Measurements from ENCODE around the gene AMH. TPM values are rescaled to one million over a fixed set of nuclear protein-coding genes. Genes with fewer than 3 reads are reported as not detected.
"Not testable (repeated sequence)": the region's sequence is repeated elsewhere in the genome, so short reads cannot be mapped to it uniquely, and the experiment has no call there.

The AMH gene
- total RNA-seq (4.0 TPM), polyA plus RNA-seq (ENCODE audit: insufficient read depth in 1 of 8, insufficient read length in 8 of 8, low replicate concordance in 1 of 8) (10 to 100 TPM in 1 of 8 donors, 1 to 10 TPM in 7; 1.5 to 13.3 (median 7.4) TPM)
- long read RNA-seq, donor 1, partial matches to known transcripts = 8 of 41 reads
- long read RNA-seq, donor 1, other reads (novel, unspliced or antisense) = 33 of 41 reads
- long read RNA-seq, donor 2 = 0 reads
- long read RNA-seq, donor 3 = 0 reads
- long read RNA-seq, donor 4, partial matches to known transcripts = 0 of 1 reads
- long read RNA-seq, donor 4, other reads (novel, unspliced or antisense) = 0 of 1 reads
- long read RNA-seq, donor 5, partial matches to known transcripts = 0 of 1 reads
- long read RNA-seq, donor 5, other reads (novel, unspliced or antisense) = 0 of 1 reads
- long read RNA-seq, donor 6, partial matches to known transcripts = 205 of 222 reads
- long read RNA-seq, donor 6, other reads (novel, unspliced or antisense) = 15 of 222 reads
- long read RNA-seq, donor 7, partial matches to known transcripts = 0 of 1 reads
- long read RNA-seq, donor 7, other reads (novel, unspliced or antisense) = 0 of 1 reads
- long read RNA-seq, donor 8 = 0 reads
- long read RNA-seq, donor 9, partial matches to known transcripts = 0 of 2 reads
- long read RNA-seq, donor 9, other reads (novel, unspliced or antisense) = 0 of 2 reads
- long read RNA-seq, donor 10 = 0 reads
- long read RNA-seq, donor 11, partial matches to known transcripts = 39 of 86 reads
- long read RNA-seq, donor 11, other reads (novel, unspliced or antisense) = 47 of 86 reads

DNA sequence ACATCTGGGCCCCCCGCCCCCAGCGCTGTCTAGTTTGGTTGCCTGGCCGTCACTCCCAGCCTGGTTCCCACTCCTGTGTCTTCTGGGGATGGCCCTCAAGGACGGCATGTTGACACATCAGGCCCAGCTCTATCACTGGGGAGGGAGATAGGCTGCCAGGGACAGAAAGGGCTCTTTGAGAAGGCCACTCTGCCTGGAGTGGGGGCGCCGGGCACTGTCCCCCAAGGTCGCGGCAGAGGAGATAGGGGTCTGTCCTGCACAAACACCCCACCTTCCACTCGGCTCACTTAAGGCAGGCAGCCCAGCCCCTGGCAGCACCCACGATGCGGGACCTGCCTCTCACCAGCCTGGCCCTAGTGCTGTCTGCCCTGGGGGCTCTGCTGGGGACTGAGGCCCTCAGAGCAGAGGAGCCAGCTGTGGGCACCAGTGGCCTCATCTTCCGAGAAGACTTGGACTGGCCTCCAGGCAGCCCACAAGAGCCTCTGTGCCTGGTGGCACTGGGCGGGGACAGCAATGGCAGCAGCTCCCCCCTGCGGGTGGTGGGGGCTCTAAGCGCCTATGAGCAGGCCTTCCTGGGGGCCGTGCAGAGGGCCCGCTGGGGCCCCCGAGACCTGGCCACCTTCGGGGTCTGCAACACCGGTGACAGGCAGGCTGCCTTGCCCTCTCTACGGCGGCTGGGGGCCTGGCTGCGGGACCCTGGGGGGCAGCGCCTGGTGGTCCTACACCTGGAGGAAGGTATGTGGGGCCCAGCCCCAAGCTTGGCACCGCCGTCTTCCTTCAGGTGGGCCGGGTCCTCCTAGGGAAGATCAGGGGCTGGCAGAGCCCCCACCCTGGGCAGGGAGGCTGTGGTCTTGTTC is at the start of gene AMH:
Gene AMH, plus strand, starts transcription at position 314 of the 857 bp plus-strand sequence. Its CDS starts 10 bp downstream, at position 324.
- Histone ChIP-seq H3K9me3 (replicated peaks; ENCODE audit: control insufficient read depth, low read depth, low read length) (no peaks in the 10 kb centered on the region), H3K4me1 (ENCODE audit: control insufficient read depth, insufficient read depth, low read length) (peaks cover 40% of the 10 kb centered on the region), H3K27ac (ENCODE audit: low read length) (no peak within 1 kb of the TSS), H3K4me3 (ENCODE audit: low read length) (no peak within 1 kb of the TSS), H3K36me3 (ENCODE audit: control insufficient read depth, insufficient read depth, low read length) (peaks cover 67% of the 10 kb centered on the region), H3K27me3 (ENCODE audit: control insufficient read depth, insufficient read depth, low read length) (peaks cover 47% of the 10 kb centered on the region)
- 68% methylated on average over 19 of the region's 27 CpGs for WGBS (ENCODE audit: insufficient coverage)
- no peak for DNase-seq

DNA sequence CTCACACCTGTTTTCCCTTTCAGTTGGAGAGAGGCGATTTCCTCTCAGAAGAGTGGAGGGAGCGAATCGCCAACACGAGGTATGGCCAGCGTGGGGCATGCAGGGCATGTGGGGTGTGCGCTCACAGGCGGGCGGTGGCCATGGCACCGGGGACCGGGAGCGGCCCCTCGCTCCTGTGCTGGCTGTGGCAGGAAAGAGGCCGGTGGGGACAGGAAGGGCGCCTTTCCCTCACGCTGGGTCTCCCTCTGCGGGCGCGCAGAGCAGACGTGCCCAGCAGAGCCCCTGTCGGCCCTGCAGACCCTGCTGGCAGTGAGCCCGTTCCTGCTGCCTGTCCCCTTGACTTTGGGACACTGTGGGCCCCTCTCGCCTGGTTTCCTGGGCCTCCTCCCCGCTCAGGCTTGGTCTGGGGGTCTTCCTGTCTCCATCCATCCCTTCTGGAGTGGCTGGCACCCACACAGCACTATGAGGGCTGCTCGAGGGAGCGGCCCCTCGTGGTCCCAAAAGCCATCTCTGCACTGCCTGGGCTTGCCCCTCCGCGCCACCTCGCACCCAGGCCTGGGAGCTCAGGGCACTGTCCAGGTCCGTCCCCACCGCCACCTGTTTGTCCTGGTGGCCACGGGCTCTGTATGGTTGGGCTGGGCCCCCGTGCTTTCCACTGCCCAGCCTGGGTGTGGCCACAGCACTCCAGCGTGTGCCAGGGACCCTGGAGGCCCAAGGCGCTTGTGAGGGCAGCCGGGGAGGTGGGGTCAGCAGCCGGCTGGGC is 49.1 kb upstream of the AMH start:
- no peaks in the 10 kb centered on the region for H3K9me3 ChIP-seq (replicated peaks; ENCODE audit: control insufficient read depth, low read depth, low read length)
- no peak for DNase-seq
- H3K36me3 ChIP-seq (ENCODE audit: control insufficient read depth, insufficient read depth, low read length) = peaks cover 75% of the 10 kb centered on the region
- no peak overlapping the region for H3K27ac ChIP-seq (ENCODE audit: low read length)
- no peaks in the 10 kb centered on the region for H3K27me3 ChIP-seq (ENCODE audit: control insufficient read depth, insufficient read depth, low read length)
- WGBS (ENCODE audit: insufficient coverage) = 87% methylated on average over 33 of the region's 37 CpGs
- peaks cover 19% of the 10 kb centered on the region for H3K4me1 ChIP-seq (ENCODE audit: control insufficient read depth, insufficient read depth, low read length)
- H3K4me3 ChIP-seq (ENCODE audit: low read length) = no peak overlapping the region

DNA sequence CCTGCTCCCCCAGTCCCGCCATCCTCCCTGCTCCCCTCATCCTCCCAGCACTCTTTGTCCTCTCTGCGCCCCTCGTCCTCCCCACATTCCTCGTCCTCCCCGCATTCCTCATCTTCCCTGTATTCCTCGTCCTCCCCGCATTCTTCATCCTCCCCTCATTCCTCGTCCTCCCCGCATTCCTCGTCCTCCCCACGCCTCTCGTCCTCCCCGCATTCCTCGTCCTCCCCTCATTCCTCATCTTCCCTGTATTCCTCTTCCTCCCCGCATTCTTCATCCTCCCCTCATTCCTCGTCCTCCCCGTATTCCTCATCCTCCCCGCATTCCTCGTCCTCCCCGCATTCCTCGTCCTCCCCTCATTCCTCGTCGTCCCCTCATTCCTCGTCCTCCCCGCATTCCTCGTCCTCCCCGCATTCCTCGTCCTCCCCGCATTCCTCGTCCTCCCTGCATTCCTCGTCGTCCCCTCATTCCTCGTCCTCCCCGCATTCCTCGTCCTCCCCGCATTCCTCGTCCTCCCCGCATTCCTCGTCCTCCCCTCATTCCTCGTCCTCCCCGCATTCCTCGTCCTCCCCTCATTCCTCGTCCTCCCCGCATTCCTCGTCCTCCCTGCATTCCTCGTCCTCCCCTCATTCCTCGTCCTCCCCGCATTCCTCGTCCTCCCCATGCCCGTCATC is 48.4 kb upstream of the AMH start:
- DNase-seq; H3K27ac ChIP-seq (ENCODE audit: low read length); H3K4me3 ChIP-seq (ENCODE audit: low read length); H3K9me3 ChIP-seq (replicated peaks; ENCODE audit: control insufficient read depth, low read depth, low read length); H3K27me3 ChIP-seq (ENCODE audit: control insufficient read depth, insufficient read depth, low read length): not testable (repeated sequence)
- H3K36me3 ChIP-seq (ENCODE audit: control insufficient read depth, insufficient read depth, low read length) = peaks cover 68% of the 10 kb centered on the region
- WGBS (ENCODE audit: insufficient coverage) = 94% methylated on average over 42 of the region's 50 CpGs
- H3K4me1 ChIP-seq (ENCODE audit: control insufficient read depth, insufficient read depth, low read length) = peaks cover 19% of the 10 kb centered on the region

DNA sequence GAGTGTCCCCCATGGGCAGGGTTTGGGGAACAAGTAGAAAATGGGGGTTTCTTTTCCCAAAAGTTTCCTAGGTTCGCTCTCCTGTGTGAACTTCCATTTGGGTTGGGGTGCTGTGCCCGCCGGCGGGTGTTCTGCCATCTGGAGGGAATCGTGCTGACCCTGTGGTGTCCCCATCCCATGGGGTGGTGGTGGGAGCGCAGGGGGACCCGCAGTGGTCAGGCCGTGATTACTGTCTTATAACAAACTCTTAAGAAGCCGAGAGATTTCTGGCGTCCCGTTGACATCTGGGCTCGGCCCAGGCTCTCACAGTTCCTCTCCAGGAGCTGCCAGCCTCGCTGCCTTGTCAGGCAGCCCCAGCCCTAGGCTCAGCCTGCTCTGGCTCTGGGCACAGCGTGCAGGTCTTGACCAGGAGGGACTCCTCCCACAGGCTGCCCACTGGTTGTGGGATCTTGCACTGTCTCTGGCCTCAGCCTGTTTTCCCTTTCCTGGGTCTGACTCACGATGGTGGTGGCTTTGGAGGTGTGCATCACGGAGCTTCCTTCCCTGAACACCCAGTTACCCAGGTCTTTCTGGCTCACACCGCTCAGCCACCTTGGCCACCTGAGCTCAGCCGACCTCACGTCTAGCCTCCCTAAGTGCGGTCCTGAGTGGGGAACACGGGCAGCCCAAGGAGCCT is 47.5 kb upstream of the AMH start:
- H3K36me3 ChIP-seq (ENCODE audit: control insufficient read depth, insufficient read depth, low read length) = peaks cover 65% of the 10 kb centered on the region
- no peaks in the 10 kb centered on the region for H3K9me3 ChIP-seq (replicated peaks; ENCODE audit: control insufficient read depth, low read depth, low read length)
- WGBS (ENCODE audit: insufficient coverage) = 74% methylated on average over 11 of the region's 21 CpGs
- no peak for DNase-seq
- no peaks in the 10 kb centered on the region for H3K27me3 ChIP-seq (ENCODE audit: control insufficient read depth, insufficient read depth, low read length)
- peaks cover 19% of the 10 kb centered on the region for H3K4me1 ChIP-seq (ENCODE audit: control insufficient read depth, insufficient read depth, low read length)
- H3K27ac ChIP-seq (ENCODE audit: low read length) = no peak overlapping the region
- no peak overlapping the region for H3K4me3 ChIP-seq (ENCODE audit: low read length)

DNA sequence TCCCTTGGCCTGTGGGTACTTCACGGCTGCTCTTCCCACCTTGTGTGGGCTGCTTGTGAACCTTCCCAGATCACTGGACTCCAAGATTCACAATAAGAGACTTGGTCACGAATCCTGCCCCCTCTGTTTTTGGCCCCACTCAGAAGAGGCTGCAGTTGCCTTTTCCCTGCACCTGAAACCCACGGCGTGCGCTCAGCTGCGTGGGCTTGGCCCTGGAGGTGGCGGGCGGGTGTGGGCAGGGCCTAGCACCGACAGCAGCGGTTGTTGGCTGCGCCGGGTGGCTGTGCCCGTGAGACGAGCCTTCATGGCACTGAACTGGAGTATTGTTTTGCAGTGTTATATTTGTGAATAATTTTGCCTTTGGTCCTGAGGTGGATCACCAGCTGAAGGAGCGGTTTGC is 46.8 kb upstream of the AMH start:
- Histone ChIP-seq H3K4me1 (ENCODE audit: control insufficient read depth, insufficient read depth, low read length) (peaks cover 22% of the 10 kb centered on the region), H3K36me3 (ENCODE audit: control insufficient read depth, insufficient read depth, low read length) (peaks cover 65% of the 10 kb centered on the region), H3K4me3 (ENCODE audit: low read length) (no peak overlapping the region), H3K9me3 (replicated peaks; ENCODE audit: control insufficient read depth, low read depth, low read length) (no peaks in the 10 kb centered on the region), H3K27me3 (ENCODE audit: control insufficient read depth, insufficient read depth, low read length) (no peaks in the 10 kb centered on the region), H3K27ac (ENCODE audit: low read length) (no peak overlapping the region)
- WGBS (ENCODE audit: insufficient coverage) = 87% methylated on average over 14 of the region's 15 CpGs
- DNase-seq = no peak

DNA sequence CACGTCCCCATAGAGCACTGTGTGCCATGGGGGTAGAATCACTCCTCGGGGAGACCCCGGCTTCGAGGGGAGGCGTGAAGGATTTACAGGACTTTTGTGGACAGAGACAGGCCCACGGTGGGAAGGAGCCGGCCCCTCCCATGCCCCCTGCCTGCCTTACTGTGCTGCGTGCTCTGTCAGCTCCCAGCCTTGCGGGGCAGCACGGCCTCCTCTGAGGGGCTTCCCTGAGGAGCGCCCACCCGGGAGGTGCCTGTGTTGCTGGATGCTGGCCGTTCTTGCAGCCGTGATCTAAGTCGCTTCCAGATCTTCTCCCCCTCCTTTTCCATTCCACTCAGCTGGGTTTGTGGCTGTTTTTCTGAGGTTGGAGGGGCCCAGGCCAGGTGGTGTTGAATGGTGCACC is 42.1 kb upstream of the AMH start:
- DNase-seq = no peak

DNA sequence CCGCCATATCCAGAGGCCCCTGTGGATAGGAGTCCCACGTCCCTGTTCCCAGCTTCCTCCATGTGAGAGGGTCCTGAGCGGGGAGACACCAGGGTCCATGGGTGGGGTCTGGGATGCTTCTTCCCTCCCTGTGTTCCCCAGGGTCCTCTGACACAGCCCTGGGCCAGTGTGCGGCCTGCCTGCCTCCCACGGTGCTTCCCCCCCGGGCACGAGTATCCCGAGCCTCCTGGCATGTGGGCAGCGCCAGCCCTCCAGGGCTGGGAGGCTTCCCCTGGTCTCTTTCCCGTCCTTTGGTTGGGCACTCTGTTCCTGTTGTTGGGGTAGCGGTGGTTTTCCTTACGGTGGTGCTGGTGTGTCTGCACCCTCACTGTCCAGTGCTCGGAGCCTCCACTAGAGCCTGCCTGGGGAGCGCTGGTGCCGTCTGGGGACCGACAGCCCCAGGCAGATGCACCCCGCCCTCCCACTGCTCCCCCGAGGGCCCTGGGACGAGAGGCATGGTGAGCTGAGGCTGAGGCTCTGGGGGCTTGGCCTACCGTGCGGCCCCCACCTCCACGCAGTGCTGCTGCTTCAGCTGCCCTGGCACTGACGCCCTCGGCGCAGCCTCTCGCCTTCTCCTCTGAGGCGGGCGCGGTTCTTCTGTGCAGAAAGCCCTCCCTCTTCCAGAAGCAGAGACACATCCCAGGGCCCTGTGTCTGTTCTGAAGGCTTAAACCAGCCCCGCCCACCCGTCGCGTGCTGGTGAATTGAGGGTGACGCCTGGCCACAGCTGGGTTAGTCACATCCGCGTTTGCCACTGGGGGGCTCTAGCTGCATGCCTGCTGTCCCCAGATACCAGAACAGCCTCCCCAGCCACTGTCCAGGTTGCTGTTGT is 40.9 kb upstream of the AMH start:
- peaks cover 35% of the 10 kb centered on the region for H3K4me1 ChIP-seq (ENCODE audit: control insufficient read depth, insufficient read depth, low read length)
- peak; percentile 88 for DNase-seq
- no peak overlapping the region for H3K4me3 ChIP-seq (ENCODE audit: low read length)
- H3K9me3 ChIP-seq (replicated peaks; ENCODE audit: control insufficient read depth, low read depth, low read length) = no peaks in the 10 kb centered on the region
- 45% methylated on average over 29 of the region's 36 CpGs for WGBS (ENCODE audit: insufficient coverage)
- peak overlapping the region; percentile 57 for H3K27ac ChIP-seq (ENCODE audit: low read length)
- H3K36me3 ChIP-seq (ENCODE audit: control insufficient read depth, insufficient read depth, low read length) = peaks cover 76% of the 10 kb centered on the region
- no peaks in the 10 kb centered on the region for H3K27me3 ChIP-seq (ENCODE audit: control insufficient read depth, insufficient read depth, low read length)

More for the DNA sequence above, 42.1 kb upstream of the AMH start:
- Histone ChIP-seq H3K4me1 (ENCODE audit: control insufficient read depth, insufficient read depth, low read length) (peaks cover 24% of the 10 kb centered on the region), H3K27ac (ENCODE audit: low read length) (no peak overlapping the region), H3K9me3 (replicated peaks; ENCODE audit: control insufficient read depth, low read depth, low read length) (no peaks in the 10 kb centered on the region), H3K27me3 (ENCODE audit: control insufficient read depth, insufficient read depth, low read length) (no peaks in the 10 kb centered on the region), H3K4me3 (ENCODE audit: low read length) (no peak overlapping the region), H3K36me3 (ENCODE audit: control insufficient read depth, insufficient read depth, low read length) (peaks cover 74% of the 10 kb centered on the region)
- 85% methylated on average over 10 of the region's 15 CpGs for WGBS (ENCODE audit: insufficient coverage)

DNA sequence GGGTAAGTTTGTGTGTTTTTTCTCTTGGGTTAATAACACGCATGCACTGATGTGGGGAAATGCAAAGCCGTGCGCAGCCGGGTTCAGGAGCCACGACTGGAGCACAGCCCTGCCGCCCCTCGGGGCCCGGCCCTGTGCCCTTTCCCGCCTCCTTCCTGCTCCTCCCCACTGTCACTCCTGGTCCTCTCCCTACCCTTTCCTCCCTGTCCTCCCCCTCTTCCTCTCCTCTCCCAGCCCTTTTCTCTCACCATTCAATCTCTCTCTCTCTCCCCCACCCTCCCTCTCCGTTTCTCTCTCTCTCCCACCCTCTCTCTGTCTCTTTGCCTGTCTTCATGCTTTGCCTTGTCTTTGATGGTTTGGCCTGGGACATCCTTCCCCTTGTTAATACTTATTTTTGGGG is 40.1 kb upstream of the AMH start:
- 54% methylated on average over 9 of the region's 10 CpGs for WGBS (ENCODE audit: insufficient coverage)
- no peak for DNase-seq
- peak overlapping the region; percentile 57 for H3K27ac ChIP-seq (ENCODE audit: low read length)
- peaks cover 42% of the 10 kb centered on the region for H3K4me1 ChIP-seq (ENCODE audit: control insufficient read depth, insufficient read depth, low read length)
- H3K9me3 ChIP-seq (replicated peaks; ENCODE audit: control insufficient read depth, low read depth, low read length) = no peaks in the 10 kb centered on the region
- H3K27me3 ChIP-seq (ENCODE audit: control insufficient read depth, insufficient read depth, low read length) = no peaks in the 10 kb centered on the region
- H3K4me3 ChIP-seq (ENCODE audit: low read length) = no peak overlapping the region
- peaks cover 75% of the 10 kb centered on the region for H3K36me3 ChIP-seq (ENCODE audit: control insufficient read depth, insufficient read depth, low read length)
